OCI-LY3 (cell line): ENCODE results near the gene MFGE8.

Experiments
- CTCF ChIP-seq: fragments of 200-600, 300-600 bp; sonication (generic); IDR thresholded peaks from 2 replicates; pipeline ENCODE4 v1.5.1; 2014; ENCODE audit warnings: antibody characterized with exemption, low read length, low read depth
- EZH2phosphoT487 ChIP-seq: fragments of 200-600 bp; shearing (Covaris generic); IDR thresholded peaks from 2 replicates; pipeline ENCODE4 v1.6.1; 2018; ENCODE audit warnings: antibody characterized with exemption, mixed run types, low read depth

DNA sequence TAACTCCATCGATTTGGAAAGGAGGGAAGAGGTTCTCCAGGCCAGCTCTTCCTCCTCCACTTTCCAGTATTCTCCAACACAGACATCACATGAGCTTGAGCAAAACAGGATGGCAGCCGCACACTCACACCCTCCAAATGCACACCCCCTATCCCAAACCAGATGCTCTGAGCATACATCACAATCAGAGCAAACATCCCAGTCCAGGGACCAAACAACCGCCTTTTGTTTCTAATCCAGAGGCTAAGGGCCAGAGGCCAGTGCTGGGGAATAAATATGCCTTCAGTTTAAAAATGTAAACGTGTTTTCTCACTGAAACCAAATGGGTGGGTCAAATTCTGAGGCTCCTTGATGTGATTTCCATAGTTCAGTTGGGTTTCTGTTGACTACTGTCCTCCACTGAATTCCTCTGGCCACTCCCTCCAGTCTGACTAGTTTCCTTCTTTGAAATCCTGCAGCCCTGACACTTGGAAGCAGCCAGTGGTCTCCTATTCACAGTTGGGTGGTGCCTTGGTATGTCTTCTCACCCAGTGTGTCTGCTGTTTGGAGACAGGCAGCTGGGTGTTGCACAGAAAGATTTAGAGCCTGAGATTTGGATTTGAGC is 19.2 kb upstream of the MFGE8 start:
- no peak for TF ChIP-seq CTCF
- no peak for TF ChIP-seq EZH2phosphoT487
